Measurements from ENCODE around the gene CCDC91. TPM values are rescaled to one million over a fixed set of nuclear protein-coding genes. Genes with fewer than 3 reads are reported as not detected.

The CCDC91 gene
- total RNA-seq, 2 experiments from 2014 or later, result 52.9 to 55.3 TPM

DNA sequence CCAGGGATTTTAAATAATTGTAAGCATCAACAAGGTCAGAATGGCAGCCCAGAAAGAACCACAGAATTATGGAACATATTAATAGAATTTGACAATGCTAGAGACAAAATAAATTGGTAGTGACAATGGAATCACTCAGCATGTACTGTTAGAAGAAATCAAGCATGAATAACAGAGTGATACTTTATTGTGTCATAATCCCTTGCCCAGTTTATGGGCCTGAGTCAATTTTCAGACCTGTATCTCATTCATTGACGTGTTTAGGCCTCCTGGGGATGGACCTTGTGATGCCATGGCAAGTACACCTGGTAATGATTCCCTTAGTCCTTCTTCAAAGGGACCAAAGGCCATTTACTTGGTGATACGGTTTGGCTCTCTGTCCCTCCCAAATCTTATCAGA is 12.8 kb upstream of the CCDC91 start:
- intact Hi-C loops (cut with DNase I, micrococcal nuclease), result no loop called here
- Mint-ChIP-seq H3K4me1 (ENCODE audit: low read depth) (no peaks in the 10 kb centered on the region), H3K4me3 (no peak overlapping the region), H3K9me3 (no peaks in the 10 kb centered on the region), H3K27ac (no peak overlapping the region), H3K36me3 (ENCODE audit: low read depth) (no peaks in the 10 kb centered on the region), H3K27me3 (peaks cover 4% of the 10 kb centered on the region)
- TF ChIP-seq, protein P1, sequence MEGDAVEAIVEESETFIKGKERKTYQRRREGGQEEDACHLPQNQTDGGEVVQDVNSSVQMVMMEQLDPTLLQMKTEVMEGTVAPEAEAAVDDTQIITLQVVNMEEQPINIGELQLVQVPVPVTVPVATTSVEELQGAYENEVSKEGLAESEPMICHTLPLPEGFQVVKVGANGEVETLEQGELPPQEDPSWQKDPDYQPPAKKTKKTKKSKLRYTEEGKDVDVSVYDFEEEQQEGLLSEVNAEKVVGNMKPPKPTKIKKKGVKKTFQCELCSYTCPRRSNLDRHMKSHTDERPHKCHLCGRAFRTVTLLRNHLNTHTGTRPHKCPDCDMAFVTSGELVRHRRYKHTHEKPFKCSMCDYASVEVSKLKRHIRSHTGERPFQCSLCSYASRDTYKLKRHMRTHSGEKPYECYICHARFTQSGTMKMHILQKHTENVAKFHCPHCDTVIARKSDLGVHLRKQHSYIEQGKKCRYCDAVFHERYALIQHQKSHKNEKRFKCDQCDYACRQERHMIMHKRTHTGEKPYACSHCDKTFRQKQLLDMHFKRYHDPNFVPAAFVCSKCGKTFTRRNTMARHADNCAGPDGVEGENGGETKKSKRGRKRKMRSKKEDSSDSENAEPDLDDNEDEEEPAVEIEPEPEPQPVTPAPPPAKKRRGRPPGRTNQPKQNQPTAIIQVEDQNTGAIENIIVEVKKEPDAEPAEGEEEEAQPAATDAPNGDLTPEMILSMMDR (IDR thresholded peaks at IDR 0.05), result no peak
- no peaks in the 10 kb centered on the region for H3K9me3 ChIP-seq (ENCODE audit: control insufficient read depth in 1 of 2, insufficient read depth in 1 of 2, low read length in 2 of 2)
- ATAC-seq (ENCODE audit: poor library complexity) (no peak), DNase-seq (no peak)
- H3K36me3 ChIP-seq (ENCODE audit: insufficient read depth, low read length), result no peaks in the 10 kb centered on the region
- POLR2A ChIA-PET, result no interaction called here
- no peaks in the 10 kb centered on the region for H3K4me1 ChIP-seq (ENCODE audit: insufficient read depth, low read length)
- no peaks in the 10 kb centered on the region for H3K27me3 ChIP-seq (ENCODE audit: control insufficient read depth in 1 of 2, insufficient read depth in 2 of 2, low read length in 2 of 2)
- no peak overlapping the region for H3K27ac ChIP-seq (ENCODE audit: low read depth in 1 of 2, low read length in 2 of 2)
- no peak overlapping the region for H3K4me3 ChIP-seq (ENCODE audit: low read length)
- CTCF ChIA-PET, result interaction anchor here (0.5 kb wide), 1 partner anchor 1152 kb away, joined by 3 read pairs; no protein-coding TSS in a partner anchor

DNA sequence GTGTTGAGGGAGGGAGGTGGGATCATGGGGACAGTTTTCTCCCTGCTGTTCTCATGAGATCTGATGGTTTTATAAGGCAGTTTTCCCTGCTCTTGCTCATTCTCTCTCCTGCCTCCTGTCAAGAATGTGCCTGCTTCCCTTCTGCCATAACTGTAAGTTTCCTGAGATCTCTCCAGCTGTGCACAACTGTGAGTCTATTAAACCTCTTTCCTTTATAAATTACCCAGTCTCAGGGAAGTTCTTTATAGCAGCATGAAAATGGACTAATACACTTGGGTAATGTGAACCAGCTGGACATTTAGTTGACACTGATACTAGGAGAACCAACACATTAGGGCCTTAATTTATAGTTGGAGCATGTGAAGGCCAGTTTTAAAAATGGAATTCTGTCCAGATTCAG is 12.4 kb upstream of the CCDC91 start:
- Histone ChIP-seq H3K27ac (ENCODE audit: low read depth in 1 of 2, low read length in 2 of 2) (no peak overlapping the region), H3K27me3 (ENCODE audit: control insufficient read depth in 1 of 2, insufficient read depth in 2 of 2, low read length in 2 of 2) (no peaks in the 10 kb centered on the region), H3K36me3 (ENCODE audit: insufficient read depth, low read length) (no peaks in the 10 kb centered on the region), H3K4me3 (ENCODE audit: low read length) (no peak overlapping the region), H3K4me1 (ENCODE audit: insufficient read depth, low read length) (no peaks in the 10 kb centered on the region), H3K9me3 (ENCODE audit: control insufficient read depth in 1 of 2, insufficient read depth in 1 of 2, low read length in 2 of 2) (no peaks in the 10 kb centered on the region)
- ChIA-PET CTCF (no interaction called here), POLR2A (no interaction called here)
- Mint-ChIP-seq H3K9me3 (no peaks in the 10 kb centered on the region), H3K27me3 (peaks cover 4% of the 10 kb centered on the region), H3K27ac (no peak overlapping the region), H3K36me3 (ENCODE audit: low read depth) (no peaks in the 10 kb centered on the region), H3K4me1 (ENCODE audit: low read depth) (no peaks in the 10 kb centered on the region), H3K4me3 (no peak overlapping the region)
- TF ChIP-seq, protein P1 (IDR thresholded peaks at IDR 0.05), result no peak
- ATAC-seq (ENCODE audit: poor library complexity) (no peak), DNase-seq (no peak)
- intact Hi-C loops (cut with DNase I, micrococcal nuclease), result no loop called here

DNA sequence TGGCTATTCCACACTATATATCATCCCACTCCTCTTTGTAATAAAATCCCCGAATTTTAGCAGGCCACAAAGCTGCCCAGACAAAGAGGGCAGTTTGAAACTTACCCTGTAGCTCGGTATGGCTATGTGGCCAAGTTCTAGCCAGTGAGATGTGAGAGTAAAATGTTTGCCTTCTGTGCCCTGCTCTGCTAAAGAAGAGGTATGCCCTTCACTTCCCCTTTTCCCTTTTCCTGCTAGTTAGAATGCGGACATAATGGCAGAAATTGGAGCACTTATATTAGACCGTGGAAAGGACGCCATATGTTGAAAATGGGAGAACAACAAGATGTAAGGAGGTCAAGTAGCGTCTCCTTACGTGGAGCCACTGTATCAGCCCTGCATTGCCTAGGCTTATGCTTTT is 11.5 kb upstream of the CCDC91 start:
- CTCF ChIA-PET, result no interaction called here
- no peak overlapping the region for H3K27ac ChIP-seq (ENCODE audit: low read depth in 1 of 2, low read length in 2 of 2)

More for the DNA sequence above, 11.5 kb upstream of the CCDC91 start:
- Histone ChIP-seq H3K4me1 (ENCODE audit: insufficient read depth, low read length) (no peaks in the 10 kb centered on the region), H3K9me3 (ENCODE audit: control insufficient read depth in 1 of 2, insufficient read depth in 1 of 2, low read length in 2 of 2) (no peaks in the 10 kb centered on the region), H3K36me3 (ENCODE audit: insufficient read depth, low read length) (no peaks in the 10 kb centered on the region), H3K4me3 (ENCODE audit: low read length) (no peak overlapping the region), H3K27me3 (ENCODE audit: control insufficient read depth in 1 of 2, insufficient read depth in 2 of 2, low read length in 2 of 2) (no peaks in the 10 kb centered on the region)
- no peaks in the 10 kb centered on the region for H3K9me3 Mint-ChIP-seq
- ATAC-seq (ENCODE audit: poor library complexity) (no peak), DNase-seq (no peak)
- H3K36me3 Mint-ChIP-seq (ENCODE audit: low read depth), result no peaks in the 10 kb centered on the region
- H3K27ac Mint-ChIP-seq, result no peak overlapping the region
- H3K4me3 Mint-ChIP-seq, result no peak overlapping the region
- H3K4me1 Mint-ChIP-seq (ENCODE audit: low read depth), result no peaks in the 10 kb centered on the region
- TF ChIP-seq, protein P1 (IDR thresholded peaks at IDR 0.05), result no peak
- intact Hi-C loops (cut with DNase I, micrococcal nuclease), result no loop called here
- peaks cover 4% of the 10 kb centered on the region for H3K27me3 Mint-ChIP-seq
- POLR2A ChIA-PET, result no interaction called here
